ENCODE data around the gene TMPRSS9. TPM values are rescaled to one million over a fixed set of nuclear protein-coding genes. Genes with fewer than 3 reads are reported as not detected.

Gene TMPRSS9
- polyA plus RNA-seq, 3 donors: 0.21 to 0.27 (median 0.25) TPM

Other genes with a start within 250 kb of the TMPRSS9 start
- 100 to 1,000 TPM in 1 of 3 donors, 10 to 100 TPM in 2; 92.8 to 106 (median 98.8) TPM for gene AP3D1, start 208.7 kb upstream of the TMPRSS9 start, polyA plus RNA-seq (ENCODE audit: insufficient read length in 3 of 3)
- gene DOT1L, start 196.3 kb upstream of the TMPRSS9 start, polyA plus RNA-seq (ENCODE audit: insufficient read length in 3 of 3): 10 to 100 TPM; 20.5 to 23.9 (median 20.9) TPM
- 10 to 100 TPM; 54.3 to 65.0 (median 58.7) TPM for gene PLEKHJ1, start 123.9 kb upstream of the TMPRSS9 start, polyA plus RNA-seq (ENCODE audit: insufficient read length in 3 of 3)
- 10 to 100 TPM; 48.8 to 58.2 (median 54.6) TPM for gene SF3A2, start 123.4 kb upstream of the TMPRSS9 start, polyA plus RNA-seq (ENCODE audit: insufficient read length in 3 of 3)
- 1 to 10 TPM; 1.1 to 1.2 (median 1.1) TPM for gene AMH, start 110.9 kb upstream of the TMPRSS9 start, polyA plus RNA-seq (ENCODE audit: insufficient read length in 3 of 3)
- gene JSRP1, start 103.8 kb upstream of the TMPRSS9 start, polyA plus RNA-seq (ENCODE audit: insufficient read length in 3 of 3): under 1 TPM; 0.35 to 0.47 (median 0.45) TPM
- under 1 TPM; 0.04 to 0.08 (median 0.04) TPM for gene PEAK3, start 78.1 kb upstream of the TMPRSS9 start, polyA plus RNA-seq (ENCODE audit: insufficient read length in 3 of 3)
- under 1 TPM in 1 of 3 donors, not detected in 2; 0.06 TPM for gene LINGO3, start 52.1 kb upstream of the TMPRSS9 start, polyA plus RNA-seq (ENCODE audit: insufficient read length in 3 of 3)
- 10 to 100 TPM; 74.8 to 92.3 (median 86.9) TPM for gene LSM7, start 31.7 kb upstream of the TMPRSS9 start, polyA plus RNA-seq (ENCODE audit: insufficient read length in 3 of 3)
- 10 to 100 TPM; 44.3 to 52.4 (median 44.8) TPM for gene SPPL2B, start 31.6 kb upstream of the TMPRSS9 start, polyA plus RNA-seq (ENCODE audit: insufficient read length in 3 of 3)
- gene TIMM13, start 67.3 kb downstream of the TMPRSS9 start, polyA plus RNA-seq (ENCODE audit: insufficient read length in 3 of 3): 10 to 100 TPM; 55.2 to 73.1 (median 56.7) TPM
- 10 to 100 TPM; 53.7 to 59.7 (median 58.7) TPM for gene LMNB2, start 96.7 kb downstream of the TMPRSS9 start, polyA plus RNA-seq (ENCODE audit: insufficient read length in 3 of 3)
- 10 to 100 TPM; 10.4 to 13.0 (median 12.2) TPM for gene GADD45B, start 115.9 kb downstream of the TMPRSS9 start, polyA plus RNA-seq (ENCODE audit: insufficient read length in 3 of 3)

Data from right renal cortex interstitium (tissue), 3 donors.